ACC112 (cell line): ENCODE data around the gene KIF7.
A peak's percentile ranks its signal among the peaks of the same experiment; 100 is the strongest.

Experiments used
- H2AFZ ChIP-seq: fragments of 200-600 bp; sonication (generic); one replicate; pipeline ENCODE4 v1.6.0; 2017; ENCODE audit warnings: antibody characterized with exemption, low read length; ENCODE audit not compliant: unreplicated experiment
- H3K27ac ChIP-seq: fragments of 200-600 bp; sonication (generic); 2 replicates; pipeline ENCODE4 v1.5.1; 2014; ENCODE audit warnings: low read depth, mild to moderate bottlenecking, antibody characterized with exemption, low read length, moderate library complexity
- H3K27me3 ChIP-seq: fragments of 200-600 bp; sonication (generic); 2 replicates; pipeline ENCODE4 v1.6.1; 2014; ENCODE audit warnings: mild to moderate bottlenecking, antibody characterized with exemption, low read length, moderate library complexity, mixed read lengths; ENCODE audit not compliant: insufficient read depth
- H3K36me3 ChIP-seq: fragments of 200-600 bp; sonication (generic); 2 replicates; pipeline ENCODE4 v1.6.1; 2016; ENCODE audit warnings: mild to moderate bottlenecking, antibody characterized with exemption, low read length, moderate library complexity, mixed read lengths; ENCODE audit not compliant: insufficient read depth
- H3K4me1 ChIP-seq: fragments of 200-600 bp; sonication (generic); one replicate; pipeline ENCODE4 v1.6.1; 2016; ENCODE audit warnings: low read length, mixed read lengths; ENCODE audit not compliant: insufficient read depth, unreplicated experiment, control insufficient read depth
- H3K4me3 ChIP-seq: fragments of 200-600 bp; sonication (generic); 2 replicates; pipeline ENCODE4 v1.5.1; 2014; ENCODE audit warnings: mild to moderate bottlenecking, low read depth, low read length
- H3K79me2 ChIP-seq: fragments of 200-600 bp; sonication (generic); one replicate; pipeline ENCODE4 v1.6.0; 2016; ENCODE audit warnings: low read length; ENCODE audit not compliant: control insufficient read depth, unreplicated experiment, insufficient read depth

The KIF7 gene

DNA sequence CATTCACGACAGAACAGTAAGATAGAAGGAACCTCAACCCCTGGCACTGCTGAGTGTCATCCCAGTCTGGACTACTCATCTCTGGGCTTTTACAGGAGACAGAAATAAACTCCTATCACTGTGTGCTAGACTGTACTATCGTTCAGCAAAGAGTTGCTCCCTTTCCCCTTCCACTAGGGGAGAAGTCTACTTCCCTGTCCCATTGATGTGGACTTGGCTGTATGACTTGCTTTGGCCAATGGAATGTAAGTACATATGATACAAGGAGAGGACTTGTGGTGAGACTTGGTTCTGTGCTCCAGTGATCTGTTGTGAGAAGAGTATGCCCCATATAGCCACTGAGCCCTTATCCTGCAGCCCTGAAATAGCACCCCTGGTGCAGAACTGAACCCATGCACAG, 5.3 kb upstream of the KIF7 start:
- no peak overlapping the region for H3K27ac ChIP-seq
- H3K36me3 ChIP-seq: peaks cover 6% of the 10 kb centered on the region; the same call in 1 of the 2 replicates
- H3K4me1 ChIP-seq: peaks cover 35% of the 10 kb centered on the region
- no peaks in the 10 kb centered on the region for H3K27me3 ChIP-seq
- H2AFZ ChIP-seq: no peak overlapping the region
- H3K4me3 ChIP-seq: no peak overlapping the region
- H3K79me2 ChIP-seq: no peaks in the 10 kb centered on the region

DNA sequence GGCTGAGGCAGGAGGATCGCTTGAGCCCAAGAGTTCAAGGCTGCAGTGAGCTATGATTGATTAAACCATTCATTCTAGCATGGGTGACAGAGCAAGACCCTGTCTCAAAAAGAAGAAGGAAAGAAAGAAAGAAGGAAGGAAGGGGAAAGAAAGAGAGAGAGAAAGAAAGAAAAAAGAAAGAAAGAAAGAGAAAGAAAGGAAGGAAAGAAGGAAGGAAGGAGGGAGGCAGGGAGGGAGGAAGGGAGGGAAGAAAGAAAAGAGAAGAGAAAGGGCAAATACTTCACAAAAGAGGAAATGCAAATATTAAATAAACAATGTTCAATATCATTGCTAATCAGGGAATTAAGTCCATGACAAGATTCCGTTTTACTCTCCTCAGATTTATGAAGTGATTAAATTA, 4.0 kb upstream of the KIF7 start:
- H3K36me3 ChIP-seq: peaks cover 6% of the 10 kb centered on the region; the same call in 1 of the 2 replicates
- no peaks in the 10 kb centered on the region for H3K27me3 ChIP-seq
- peaks cover 4% of the 10 kb centered on the region for H3K79me2 ChIP-seq
- no peak overlapping the region for H3K4me3 ChIP-seq
- no peak overlapping the region for H3K27ac ChIP-seq
- peaks cover 29% of the 10 kb centered on the region for H3K4me1 ChIP-seq
- H2AFZ ChIP-seq: no peak overlapping the region

DNA sequence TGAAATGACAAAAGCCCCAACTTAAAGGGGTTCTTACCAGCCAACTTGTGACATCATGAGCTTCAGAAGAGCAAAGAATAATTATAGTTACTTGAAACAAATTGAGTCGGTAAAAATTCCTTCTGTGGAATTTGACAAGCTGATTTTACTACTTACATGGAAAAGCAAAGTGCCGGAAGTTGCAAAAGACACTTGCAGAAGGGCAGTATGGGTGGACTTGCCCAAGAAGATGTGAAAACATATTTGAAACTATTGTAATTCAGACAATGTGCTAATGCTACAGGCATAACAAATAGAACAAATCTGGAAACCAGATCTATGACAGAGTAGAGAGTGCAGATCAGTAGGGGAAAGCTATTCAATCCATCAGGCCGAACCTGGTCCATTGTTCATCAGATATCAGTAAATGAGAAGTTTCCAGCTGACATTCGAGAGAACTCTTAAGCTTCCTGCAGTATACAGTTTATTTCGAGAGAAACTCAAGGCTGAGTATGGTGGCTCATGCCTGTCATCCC, 2.5 kb upstream of the KIF7 start:
- Histone ChIP-seq H3K27me3 (no peaks in the 10 kb centered on the region), H2AFZ (no peak overlapping the region), H3K79me2 (peaks cover 15% of the 10 kb centered on the region), H3K27ac (no peak overlapping the region), H3K4me1 (peaks cover 25% of the 10 kb centered on the region), H3K4me3 (no peak overlapping the region), H3K36me3 (peaks cover 6% of the 10 kb centered on the region; the same call in 1 of the 2 replicates)

DNA sequence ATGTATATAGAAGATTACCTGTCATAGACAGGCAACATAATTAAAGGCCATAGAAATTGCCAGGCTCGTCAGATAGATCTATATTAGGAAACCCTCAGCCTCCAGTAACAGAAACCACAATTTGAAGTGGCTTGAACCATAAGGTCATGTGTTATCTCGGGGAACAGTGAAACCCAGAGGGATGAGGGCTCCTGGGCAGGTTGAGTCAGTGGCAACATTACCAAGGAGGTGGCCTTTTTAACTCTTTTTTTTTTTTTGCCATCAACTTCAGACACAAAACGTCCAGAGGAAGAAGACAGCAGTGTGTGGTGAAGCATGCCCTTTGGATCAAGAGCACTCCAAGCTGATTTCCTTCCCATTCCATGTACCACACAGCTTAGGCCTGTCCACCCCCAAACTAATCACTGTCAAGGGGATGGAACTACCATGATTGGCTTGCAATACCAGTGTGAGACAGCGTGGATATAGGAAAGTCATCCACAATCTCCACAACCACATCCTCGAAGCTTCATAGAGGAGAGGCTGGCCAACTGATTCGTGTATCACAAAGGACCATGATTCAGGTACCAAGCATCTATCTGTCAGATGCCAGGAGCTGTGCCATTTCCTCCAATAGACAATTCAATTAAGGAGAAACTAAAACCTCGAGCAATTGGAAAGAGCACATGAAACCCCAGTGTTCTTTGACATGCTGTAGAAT, 999 bp upstream of the KIF7 start:
- peaks cover 28% of the 10 kb centered on the region for H3K79me2 ChIP-seq
- H3K27ac ChIP-seq: peak overlapping the region; percentile 6
- peak overlapping the region; percentile 21 for H2AFZ ChIP-seq

DNA sequence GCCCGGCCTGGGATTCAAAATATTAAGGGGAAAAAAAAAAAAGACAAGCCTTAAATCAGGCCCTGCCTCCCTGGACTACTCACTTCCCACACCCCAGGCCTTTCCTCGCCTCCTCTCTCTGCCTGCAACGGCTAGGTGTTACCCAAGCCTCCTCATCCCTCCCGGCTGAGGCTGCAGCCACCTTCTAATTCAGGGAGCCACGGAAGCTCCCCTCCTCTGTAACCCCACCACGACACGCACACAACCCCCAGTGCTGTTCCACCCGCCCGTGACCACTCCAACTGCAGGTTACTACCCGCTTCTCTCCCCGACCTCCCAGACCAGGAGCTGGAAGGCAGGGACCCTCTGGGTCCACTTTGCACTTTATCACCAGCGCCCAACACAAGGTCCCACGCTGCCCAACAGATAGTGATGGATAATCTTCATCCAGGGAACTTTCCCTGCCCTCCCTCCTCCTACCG, 936 bp downstream of the KIF7 start:
- H3K27me3 ChIP-seq: no peaks in the 10 kb centered on the region
- H3K36me3 ChIP-seq: no peaks in the 10 kb centered on the region; the same call in 1 of the 2 replicates
- peak overlapping the region; percentile 43 for H2AFZ ChIP-seq
- peak overlapping the region; percentile 93 for H3K4me3 ChIP-seq
- H3K4me1 ChIP-seq: peaks cover 17% of the 10 kb centered on the region
- peaks cover 28% of the 10 kb centered on the region for H3K79me2 ChIP-seq
- no peak overlapping the region; the same call in 1 of the 2 replicates for H3K27ac ChIP-seq

More for the DNA sequence above, 999 bp upstream of the KIF7 start:
- Histone ChIP-seq H3K36me3 (peaks cover 6% of the 10 kb centered on the region; the same call in 1 of the 2 replicates), H3K27me3 (no peaks in the 10 kb centered on the region), H3K4me1 (peaks cover 17% of the 10 kb centered on the region), H3K4me3 (no peak overlapping the region)

DNA sequence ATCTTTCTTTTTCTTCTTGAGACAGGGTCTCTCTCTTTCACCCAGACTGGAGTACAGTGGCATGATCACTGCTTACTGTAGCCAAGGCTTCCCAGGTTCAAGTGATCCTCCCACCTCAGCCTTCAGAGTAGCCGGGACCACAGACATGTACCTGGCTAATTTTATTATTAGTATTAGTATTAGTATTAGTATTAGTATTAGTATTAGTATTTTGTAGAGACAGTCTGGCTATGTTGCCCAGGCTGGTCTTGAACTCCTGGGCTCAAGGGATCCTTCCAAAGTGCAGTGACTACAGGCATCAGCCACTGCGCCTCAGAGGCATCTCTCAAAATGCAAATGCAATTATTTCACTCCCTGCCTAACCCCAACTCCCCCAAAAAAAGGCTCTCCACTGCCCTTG, 1.7 kb downstream of the KIF7 start:
- no peaks in the 10 kb centered on the region; the same call in 1 of the 2 replicates for H3K36me3 ChIP-seq
- H3K4me3 ChIP-seq: peak overlapping the region; percentile 93

DNA sequence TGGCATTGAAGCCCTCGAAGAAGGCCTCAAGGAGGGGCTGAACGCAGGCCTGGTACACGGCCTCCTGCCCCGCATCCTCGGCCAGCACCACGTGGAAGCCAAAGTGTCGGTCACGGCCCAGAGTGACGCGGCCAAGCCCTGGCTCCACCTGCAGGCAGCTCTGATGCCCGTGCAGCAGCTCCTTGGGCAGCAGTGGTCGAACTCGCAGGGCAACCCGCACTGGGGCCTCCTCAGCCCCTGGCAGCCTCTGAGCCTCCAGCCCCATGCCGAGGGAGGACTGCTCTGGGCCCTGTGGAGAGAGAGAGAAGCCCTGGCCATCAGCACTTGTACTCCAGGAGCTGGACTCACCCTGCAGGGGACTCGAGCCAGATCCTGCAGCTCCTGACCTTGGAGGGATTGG, 2.6 kb downstream of the KIF7 start:
- no peaks in the 10 kb centered on the region for H3K27me3 ChIP-seq
- no peak overlapping the region for H2AFZ ChIP-seq
- H3K36me3 ChIP-seq: no peaks in the 10 kb centered on the region; the same call in 1 of the 2 replicates
- H3K4me1 ChIP-seq: peaks cover 17% of the 10 kb centered on the region
- H3K79me2 ChIP-seq: peaks cover 28% of the 10 kb centered on the region
- H3K27ac ChIP-seq: no peak overlapping the region
- no peak overlapping the region for H3K4me3 ChIP-seq

More for the DNA sequence above, 1.7 kb downstream of the KIF7 start:
- H3K27ac ChIP-seq: no peak overlapping the region
- H3K4me1 ChIP-seq: peaks cover 17% of the 10 kb centered on the region
- no peaks in the 10 kb centered on the region for H3K27me3 ChIP-seq
- H2AFZ ChIP-seq: no peak overlapping the region
- H3K79me2 ChIP-seq: peaks cover 28% of the 10 kb centered on the region

DNA sequence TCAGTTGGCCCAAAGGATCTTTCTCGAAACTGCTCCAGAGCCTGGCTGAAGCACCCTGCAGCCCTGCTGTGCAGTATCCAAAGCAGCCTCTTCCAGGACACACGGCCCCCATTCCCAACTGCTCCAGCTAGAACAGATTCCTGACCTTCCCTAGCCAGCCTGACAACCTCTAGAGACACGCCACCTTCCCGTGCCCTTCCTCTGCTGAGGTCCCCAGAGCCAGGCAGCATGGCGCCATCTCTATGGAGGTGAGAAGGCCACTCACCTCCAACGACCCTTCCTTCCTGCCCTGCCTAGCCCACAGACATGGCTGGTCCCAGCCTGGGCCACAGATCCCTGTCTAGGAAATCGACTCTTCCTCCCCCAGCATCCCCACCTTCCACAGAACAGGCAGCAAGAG, 3.1 kb downstream of the KIF7 start:
- H3K4me1 ChIP-seq: peaks cover 17% of the 10 kb centered on the region
- no peak overlapping the region for H2AFZ ChIP-seq
- no peak overlapping the region for H3K27ac ChIP-seq
- peaks cover 28% of the 10 kb centered on the region for H3K79me2 ChIP-seq
- no peaks in the 10 kb centered on the region for H3K27me3 ChIP-seq
- H3K36me3 ChIP-seq: no peaks in the 10 kb centered on the region; the same call in 1 of the 2 replicates
- H3K4me3 ChIP-seq: no peak overlapping the region

DNA sequence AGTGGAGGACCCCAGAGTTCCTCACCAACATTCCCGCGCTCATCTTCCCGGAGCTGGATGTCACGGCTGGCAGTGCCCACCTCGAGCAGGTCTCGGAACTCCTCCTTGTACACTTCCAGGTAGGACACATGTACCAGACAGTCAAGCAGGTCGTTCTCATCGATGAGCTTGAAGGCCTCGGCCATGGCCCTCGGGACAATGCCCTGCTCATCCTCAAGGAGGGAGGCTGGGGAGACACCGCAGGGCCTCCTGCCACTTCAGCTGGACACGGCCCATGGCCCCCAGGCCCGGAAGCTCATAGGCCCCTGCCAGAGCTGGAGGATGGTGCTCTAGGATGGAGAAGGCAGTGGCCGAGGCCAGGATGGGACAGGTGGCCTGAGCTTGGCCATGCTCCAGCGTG, 5.6 kb downstream of the KIF7 start:
- no peaks in the 10 kb centered on the region; the same call in 1 of the 2 replicates for H3K36me3 ChIP-seq

DNA sequence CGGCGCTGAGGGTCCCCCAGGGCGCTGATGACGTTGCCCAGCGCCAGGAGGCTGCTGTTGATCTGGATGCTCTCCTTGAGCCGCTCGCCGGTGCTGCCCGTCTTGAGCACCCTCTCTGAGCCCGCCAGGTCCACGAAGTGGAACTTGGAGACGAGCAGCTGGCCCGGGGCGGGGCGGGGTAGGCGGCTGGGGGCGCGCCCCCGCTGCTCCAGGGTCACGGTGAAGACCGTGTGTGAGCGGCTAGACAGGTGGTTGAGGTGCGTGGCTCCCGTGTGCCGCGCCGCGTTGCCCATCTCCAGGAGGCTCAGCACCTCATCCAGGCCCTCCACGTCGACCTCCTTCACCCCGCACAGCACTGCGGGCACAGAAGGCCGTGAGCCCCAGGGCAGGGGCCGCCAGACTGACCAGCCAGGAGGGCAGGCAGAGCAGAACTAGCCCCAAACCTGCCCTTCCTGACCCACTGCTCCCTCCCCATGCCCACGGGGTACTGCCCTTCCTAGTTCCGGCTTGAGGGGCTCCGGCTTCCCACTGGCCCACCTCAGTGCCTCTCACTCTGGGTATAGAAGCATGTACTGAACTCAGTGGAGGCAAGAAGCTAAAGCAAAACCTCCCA, 6.1 kb downstream of the KIF7 start:
- no peak overlapping the region for H2AFZ ChIP-seq
- no peaks in the 10 kb centered on the region for H3K27me3 ChIP-seq
- peaks cover 22% of the 10 kb centered on the region for H3K79me2 ChIP-seq
- H3K36me3 ChIP-seq: no peaks in the 10 kb centered on the region; the same call in 1 of the 2 replicates
- H3K4me1 ChIP-seq: peaks cover 3% of the 10 kb centered on the region
- no peak overlapping the region for H3K4me3 ChIP-seq
- H3K27ac ChIP-seq: no peak overlapping the region

More for the DNA sequence above, 5.6 kb downstream of the KIF7 start:
- no peak overlapping the region for H2AFZ ChIP-seq
- no peak overlapping the region for H3K27ac ChIP-seq
- peaks cover 28% of the 10 kb centered on the region for H3K79me2 ChIP-seq
- peaks cover 3% of the 10 kb centered on the region for H3K4me1 ChIP-seq
- no peaks in the 10 kb centered on the region for H3K27me3 ChIP-seq
- no peak overlapping the region for H3K4me3 ChIP-seq
